CD4-positive, alpha-beta T cell treated with Interleukin-15 for 1 hour (primary cell): ENCODE results near the gene TNIK.
"Not testable (repeated sequence)": the region's sequence is repeated elsewhere in the genome, so short reads cannot be mapped to it uniquely, and the experiment has no call there.

Source experiments
- DNase-seq: peaks from one replicate; pipeline ENCODE4 v3.0.0-alpha.2; 2020

Gene TNIK

GRCh38 chr3:171445620-171446204 is 14.5 kb downstream of the TNIK start:
- DNase-seq, result no peak

- DNase-seq, result no peak
Observed at GRCh38 chr3:171444001-171444690, 16.1 kb downstream of the TNIK start.

GRCh38 chr3:171443211-171443957 is 16.8 kb downstream of the TNIK start:
- no peak for DNase-seq

- DNase-seq, result no peak
Observed at GRCh38 chr3:171442184-171442583, 18.0 kb downstream of the TNIK start.

GRCh38 chr3:171441381-171441780 is 18.8 kb downstream of the TNIK start:
- no peak for DNase-seq

- no peak for DNase-seq
Observed at GRCh38 chr3:171439996-171440395, 20.2 kb downstream of the TNIK start.

- no peak for DNase-seq
Observed at GRCh38 chr3:171437115-171437756, 23.0 kb downstream of the TNIK start.

GRCh38 chr3:171436380-171436779 is 23.8 kb downstream of the TNIK start:
- DNase-seq, result no peak

GRCh38 chr3:171435757-171436156 is 24.4 kb downstream of the TNIK start:
- DNase-seq, result no peak

- no peak for DNase-seq
Observed at GRCh38 chr3:171435143-171435542, 25.1 kb downstream of the TNIK start.

- no peak for DNase-seq
Observed at GRCh38 chr3:171432548-171432947, 27.7 kb downstream of the TNIK start.

GRCh38 chr3:171431550-171431949 is 28.7 kb downstream of the TNIK start:
- DNase-seq, result no peak

GRCh38 chr3:171430530-171430929 is 29.7 kb downstream of the TNIK start:
- DNase-seq, result no peak

- no peak for DNase-seq
Observed at GRCh38 chr3:171429635-171430034, 30.6 kb downstream of the TNIK start.

- DNase-seq, result no peak
Observed at GRCh38 chr3:171428892-171429291, 31.3 kb downstream of the TNIK start.

GRCh38 chr3:171428321-171428787 is 31.9 kb downstream of the TNIK start:
- no peak for DNase-seq

- no peak for DNase-seq
Observed at GRCh38 chr3:171427771-171428320, 32.4 kb downstream of the TNIK start.

- DNase-seq, result not testable (repeated sequence)
Observed at GRCh38 chr3:171424063-171424462, 36.1 kb downstream of the TNIK start.

GRCh38 chr3:171422855-171423254 is 37.4 kb downstream of the TNIK start:
- not testable (repeated sequence) for DNase-seq

GRCh38 chr3:171420667-171421066 is 39.5 kb downstream of the TNIK start:
- DNase-seq, result no peak

- no peak for DNase-seq
Observed at GRCh38 chr3:171419457-171419856, 40.7 kb downstream of the TNIK start.

- no peak for DNase-seq
Observed at GRCh38 chr3:171417813-171418212, 42.4 kb downstream of the TNIK start.

- no peak for DNase-seq
Observed at GRCh38 chr3:171417137-171417536, 43.1 kb downstream of the TNIK start.
